ENCODE data around the gene PLCB4.

Gene PLCB4

GRCh38 chr20:9508696-9509178, 439.9 kb downstream of the PLCB4 start:
- DNase-seq: no peak

- no peak for DNase-seq
Measured at GRCh38 chr20:9509246-9509645, 440.4 kb downstream of the PLCB4 start.

- DNase-seq: no peak
Measured at GRCh38 chr20:9510911-9511310, 442.0 kb downstream of the PLCB4 start.

- no peak for DNase-seq
Measured at GRCh38 chr20:9514072-9514460, 445.2 kb downstream of the PLCB4 start.

- no peak for DNase-seq
Measured at GRCh38 chr20:9514461-9515213, 445.8 kb downstream of the PLCB4 start, which contains the start of gene LAMP5. LAMP5 (plus strand) TSS chr20:9514590; CDS start chr20:9514853, 263 bp downstream.

- DNase-seq: no peak
Measured at GRCh38 chr20:9515214-9515585, 446.3 kb downstream of the PLCB4 start.

- DNase-seq: no peak
Measured at GRCh38 chr20:9515741-9516233, 446.9 kb downstream of the PLCB4 start.

- no peak for DNase-seq
Measured at GRCh38 chr20:9516234-9516871, 447.5 kb downstream of the PLCB4 start.

- no peak for DNase-seq
Measured at GRCh38 chr20:9517297-9518162, 448.6 kb downstream of the PLCB4 start.

GRCh38 chr20:9518576-9519175, 449.8 kb downstream of the PLCB4 start:
- DNase-seq: no peak

- DNase-seq: no peak
Measured at GRCh38 chr20:9520086-9520485, 451.2 kb downstream of the PLCB4 start.

- DNase-seq: no peak
Measured at GRCh38 chr20:9523636-9524035, 454.7 kb downstream of the PLCB4 start.
